HepG2 (cell line): ENCODE data around the gene MICALL2. TPM values are rescaled to one million over a fixed set of nuclear protein-coding genes. Genes with fewer than 3 reads are reported as not detected.

Experiments
- ELF3 ChIP-seq: IDR thresholded peaks from 2 replicates; pipeline ENCODE4 v1.6.1; 2016; ENCODE audit warnings: missing genetic modification reagents, missing compliant biosample characterization
- HCFC1 ChIP-seq: fragments of 150-350 bp; IDR thresholded peaks from 2 replicates; pipeline ENCODE4 v1.6.1; 2014; ENCODE audit warnings: low read depth, low read length
- KDM4B ChIP-seq: sonication (generic); formaldehyde crosslinking; IDR thresholded peaks from 2 replicates; pipeline ENCODE4 v1.4.0; 2020; ENCODE audit warnings: missing genetic modification reagents
- PPARG ChIP-seq: conservative IDR thresholded peaks from 2 replicates; pipeline ENCODE4 v1.6.1; 2016; ENCODE audit warnings: missing biosample characterization, missing genetic modification reagents
- PRDM15 ChIP-seq: sonication (generic); formaldehyde crosslinking; IDR thresholded peaks from 2 replicates; pipeline ENCODE4 v1.4.0; 2020; ENCODE audit warnings: missing genetic modification reagents
- RBFOX2 ChIP-seq: fragments of 200-400 bp; formaldehyde crosslinking; IDR thresholded peaks from 2 replicates; pipeline ENCODE4 v1.6.1; 2017; ENCODE audit warnings: low read depth, mild to moderate bottlenecking, low read length
- RBM39 ChIP-seq: fragments of 200-400 bp; formaldehyde crosslinking; IDR thresholded peaks from one replicate; pipeline ENCODE4 v1.6.1; 2018; ENCODE audit warnings: antibody characterized with exemption, mild to moderate bottlenecking, low read depth, low read length; ENCODE audit not compliant: poor library complexity, severe bottlenecking
- RCOR2 ChIP-seq: IDR thresholded peaks from 2 replicates; pipeline ENCODE4 v1.6.1; 2016; ENCODE audit warnings: missing biosample characterization, missing genetic modification reagents
- SOX13 ChIP-seq, 3 experiments: fragments of 450-650 bp in 1 of 3; sonication (generic) in 1 of 3; formaldehyde crosslinking in 1 of 3; IDR thresholded peaks in 2 of 3; conservative IDR thresholded peaks in 1 of 3; 2 replicates each; pipeline versions ENCODE4 v1.5.0 to v1.6.1; 2016 to 2020; ENCODE audit warnings: antibody characterized with exemption in 1 of 3, mild to moderate bottlenecking in 1 of 3, missing compliant biosample characterization in 1 of 3, missing genetic modification reagents in 1 of 3, moderate library complexity in 1 of 3
- ZNF251 ChIP-seq: sonication (generic); formaldehyde crosslinking; IDR thresholded peaks from 2 replicates; pipeline ENCODE4 v1.9.0; 2021; ENCODE audit warnings: mild to moderate bottlenecking, missing genetic modification reagents
- ZNF343 ChIP-seq: sonication (generic); formaldehyde crosslinking; IDR thresholded peaks from 2 replicates; pipeline ENCODE4 v1.4.0; 2020; ENCODE audit warnings: mild to moderate bottlenecking, missing genetic modification reagents
- ZNF562 ChIP-seq: sonication (generic); formaldehyde crosslinking; IDR thresholded peaks from 2 replicates; pipeline ENCODE4 v1.8.0; 2022; ENCODE audit warnings: missing genetic modification reagents, borderline replicate concordance
- ZNF574 ChIP-seq: sonication (generic); formaldehyde crosslinking; IDR thresholded peaks from 2 replicates; pipeline ENCODE4 v1.4.0; 2020; ENCODE audit warnings: missing genetic modification reagents
- ZNF609 ChIP-seq: sonication (generic); formaldehyde crosslinking; IDR thresholded peaks from 2 replicates; pipeline ENCODE4 v1.4.0; 2020; ENCODE audit warnings: mild to moderate bottlenecking, missing genetic modification reagents, borderline replicate concordance
- ZSCAN31 ChIP-seq: sonication (generic); formaldehyde crosslinking; IDR thresholded peaks from 2 replicates; pipeline ENCODE4 v1.5.0; 2020; ENCODE audit warnings: low read depth, mild to moderate bottlenecking, missing genetic modification reagents
- ZSCAN9 ChIP-seq: IDR thresholded peaks from 2 replicates; pipeline ENCODE4 v1.6.1; 2016; ENCODE audit warnings: borderline replicate concordance
- polyA plus RNA-seq, 8 experiments: library from polyadenylated mRNA; depleted of rRNA in 3 of 8; stranded (reverse) in 7 of 8; unstranded in 1 of 8; fragments of >200 nt; fragmentation: Illumina TruSeq in 4 of 8; extraction: Trizol in 4 of 8; gene quantifications; 2 replicates each; pipeline versions ENCODE4 v1.2.1 to v1.2.3, GENCODE V29; 2011 to 2016; ENCODE audit warnings: low read depth in 4 of 8, missing spikeins in 1 of 8, mixed read lengths in 1 of 8; ENCODE audit not compliant: insufficient read depth in 1 of 8
- total RNA-seq, 5 experiments: library from RNA; depleted of rRNA; stranded (reverse); fragments of >200 nt; fragmentation: Illumina TruSeq; extraction: Trizol; gene quantifications; 2 replicates each; pipeline ENCODE4 v1.2.3, GENCODE V29; 2016; ENCODE audit warnings: low read depth in 1 of 5

Gene MICALL2
- total and polyA plus RNA-seq, 2 of the 13 experiments (the other 11 are each of a cell fraction or from before 2014, with no cell fraction given) = 5.8 to 12.4 TPM

- TF ChIP-seq PPARG (CRISPR knock-in tag) = 0 out of 2 replicates have a peak, but pooled peaks have one; percentile 30
- TF ChIP-seq ELF3 = peak; percentile 75
- 0 out of 2 replicates have a peak, but pooled peaks have one; percentile 27 for TF ChIP-seq ZNF609 (CRISPR knock-in tag)
- peak; percentile 75 for TF ChIP-seq ZNF343 (CRISPR knock-in tag)
- TF ChIP-seq ZNF574 (CRISPR knock-in tag) = peak; percentile 100
- no peak for TF ChIP-seq ZNF562 (CRISPR knock-in tag)
- TF ChIP-seq ZSCAN9 (CRISPR knock-in tag) = no peak
- TF ChIP-seq RBFOX2 = peak; percentile 92
- TF ChIP-seq RBM39 = peak; percentile 28
- TF ChIP-seq RCOR2 (CRISPR knock-in tag) = no peak
- peak; percentile 91 for TF ChIP-seq ZSCAN31 (CRISPR knock-in tag)
- no peak for TF ChIP-seq PRDM15 (CRISPR knock-in tag)
- peak; percentile 51; the same call in 1 of the 2 replicates for TF ChIP-seq KDM4B (CRISPR knock-in tag)
- TF ChIP-seq SOX13 (IDR thresholded peaks at IDR 0.05) = no peak
- peak in 1 of 2 experiments; percentile 38; a peak in 1 of 4 replicates for TF ChIP-seq SOX13 (CRISPR knock-in tag; conservative IDR thresholded peaks at IDR 0.05 in 1 of 2, IDR thresholded peaks at IDR 0.05 in 1 of 2)
- TF ChIP-seq HCFC1 = peak; percentile 81
- TF ChIP-seq ZNF251 (CRISPR knock-in tag) = no peak
Measured at GRCh38 chr7:1503816-1504775, 44.8 kb upstream of the MICALL2 start, which contains the start of gene INTS1 (continued).
